Adrenal gland (tissue), 12 donors: ENCODE results near the gene PHTF1. TPM values are rescaled to one million over a fixed set of nuclear protein-coding genes. Genes with fewer than 3 reads are reported as not detected.

Source experiments
- DNase-seq, 7 donors: peaks; one replicate each; pipeline ENCODE4 v3.0.0-alpha.2; 2019 to 2020
- H3K27ac ChIP-seq, 5 donors: fragments of 200-600 bp; sonication (generic) in 4 of 5; 1 replicate in 3 of 5; 2 replicates in 2 of 5; pipeline versions ENCODE4 v1.5.1 to v1.8.0; 2016 to 2020; ENCODE audit warnings: mild to moderate bottlenecking in 1 of 5
- H3K27me3 ChIP-seq: fragments of 200-600 bp; 2 replicates; pipeline ENCODE4 v1.8.0; 2021
- H3K36me3 ChIP-seq, 2 donors: fragments of 200-600 bp; replicated peaks in 1 of 2; 1 replicate in 1 of 2; 2 replicates in 1 of 2; pipeline versions ENCODE4 v1.5.1 to v1.8.0; 2018 to 2022
- H3K4me1 ChIP-seq, 2 donors: fragments of 200-600 bp; replicated peaks in 1 of 2; 1 replicate in 1 of 2; 2 replicates in 1 of 2; pipeline versions ENCODE4 v1.5.1 to v1.8.0; 2018 to 2021
- H3K4me3 ChIP-seq, 4 donors: fragments of 200-600 bp; sonication (generic) in 3 of 4; one replicate each; pipeline ENCODE4 v1.5.1; 2016 to 2018
- H3K9me3 ChIP-seq, 3 donors: fragments of 200-600 bp; sonication (generic) in 1 of 3; replicated peaks in 1 of 3; 1 replicate in 2 of 3; 2 replicates in 1 of 3; pipeline versions ENCODE4 v1.5.1 to v1.8.0; 2016 to 2021
- POLR2A ChIP-seq, 2 donors: fragments of 450-650 bp; IDR thresholded peaks; one replicate each; pipeline ENCODE4 v1.6.1; 2017; ENCODE audit warnings: antibody characterized with exemption in 2 of 2, mild to moderate bottlenecking in 2 of 2, moderate library complexity in 1 of 2
- WGBS, 4 donors: extraction: QIAGEN DNeasy Blood & Tissue Kit in 2 of 4; methylation state at CpG; one replicate each; pipeline versions ENCODE4 v1.1.5 to v1.1.7; 2013 to 2017; 5-methylcytosine and 5-hydroxymethylcytosine counted together
- intact Hi-C, 2 donors: fragments of 100-400 bp; cut with DNase I; formaldehyde crosslinking; loops; one replicate each; pipeline versions ENCODE4 v1.14.1 to v1.15.0; 2022 to 2023
- polyA plus RNA-seq, 3 donors: library from polyadenylated mRNA; stranded (reverse); fragments of 200-250 nt in 2 of 3; fragments of 350-450 nt in 1 of 3; fragmentation: Illumina TruSeq in 1 of 3; extraction: RNeasy Lipid Tissue Mini Kit (QIAGEN cat#74804) in 1 of 3; gene quantifications; one replicate each; pipeline ENCODE4 v1.2.3, GENCODE V29; 2013 to 2014
- total RNA-seq, 9 donors: library from RNA; depleted of rRNA in 4 of 9; stranded (reverse); fragments of >200 nt in 4 of 9; fragments of 120-200 nt in 1 of 9; fragmentation: NEBNext Ultra II Directional in 1 of 9; extraction: Animal tissue kit (Norgen Biotek cat#: 25700) in 1 of 9; gene quantifications; one replicate each; pipeline versions ENCODE4 v1.1.0 to v1.2.4, GENCODE V29; 2013 to 2023
- TF ChIP-seq, protein P1 (sequence below), 6 experiments: fragments of 450-650 bp in 4 of 6; fragments of 200-600 bp in 2 of 6; sonication (generic) in 1 of 6; IDR thresholded peaks; 1 replicate in 5 of 6; 2 replicates in 1 of 6; pipeline versions ENCODE4 v1.5.1 to v1.8.0; 2016 to 2021; ENCODE audit warnings: antibody characterized with exemption in 6 of 6, mild to moderate bottlenecking in 2 of 6, moderate library complexity in 1 of 6
- donor health status: healthy with polysubstance abuse.
- donor health status: Bipolar disorder and iron deficiency.
- donor health status: DM: yes; HTN: yes; CAD: no.
- donor health status: DM: no; HTN: no; CAD: no.
- donor health status: DM: no; HTN: no; CAD: no.
- donor health status: DM: yes; HTN: yes; CAD: no.

PHTF1 gene
- total and polyA plus RNA-seq, 12 donors, result 9.7 to 37.9 (median 20.2) TPM

DNA sequence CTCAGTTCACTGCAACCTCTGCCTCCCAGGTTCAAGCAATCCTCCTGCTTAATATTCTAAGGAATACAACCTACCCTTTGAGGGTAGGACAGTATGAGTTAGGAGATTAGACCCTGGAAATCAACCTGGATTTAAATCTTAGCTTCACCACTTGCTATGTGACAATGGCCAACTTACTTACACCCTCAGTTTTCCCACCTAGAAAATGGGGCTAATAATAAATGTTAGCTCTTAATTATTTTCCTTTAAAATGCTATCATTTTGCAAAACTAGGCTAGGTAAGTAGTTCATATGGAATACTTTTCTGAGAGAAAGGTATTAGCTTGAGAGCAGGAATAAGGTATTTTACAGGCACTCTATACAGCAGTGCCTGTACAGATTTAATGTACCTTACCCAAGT is 110.8 kb downstream of the PHTF1 start:
- Histone ChIP-seq H3K27me3 (no peaks in the 10 kb centered on the region), H3K4me3 (no peak overlapping the region), H3K9me3 (no peaks in the 10 kb centered on the region), H3K27ac (no peak overlapping the region), H3K36me3 (no peaks in the 10 kb centered on the region), H3K4me1 (no peaks in the 10 kb centered on the region)
- DNase-seq, result no peak
- intact Hi-C loops, result no loop called here
- TF ChIP-seq POLR2A (IDR thresholded peaks at IDR 0.05), result no peak
- TF ChIP-seq, protein P1, sequence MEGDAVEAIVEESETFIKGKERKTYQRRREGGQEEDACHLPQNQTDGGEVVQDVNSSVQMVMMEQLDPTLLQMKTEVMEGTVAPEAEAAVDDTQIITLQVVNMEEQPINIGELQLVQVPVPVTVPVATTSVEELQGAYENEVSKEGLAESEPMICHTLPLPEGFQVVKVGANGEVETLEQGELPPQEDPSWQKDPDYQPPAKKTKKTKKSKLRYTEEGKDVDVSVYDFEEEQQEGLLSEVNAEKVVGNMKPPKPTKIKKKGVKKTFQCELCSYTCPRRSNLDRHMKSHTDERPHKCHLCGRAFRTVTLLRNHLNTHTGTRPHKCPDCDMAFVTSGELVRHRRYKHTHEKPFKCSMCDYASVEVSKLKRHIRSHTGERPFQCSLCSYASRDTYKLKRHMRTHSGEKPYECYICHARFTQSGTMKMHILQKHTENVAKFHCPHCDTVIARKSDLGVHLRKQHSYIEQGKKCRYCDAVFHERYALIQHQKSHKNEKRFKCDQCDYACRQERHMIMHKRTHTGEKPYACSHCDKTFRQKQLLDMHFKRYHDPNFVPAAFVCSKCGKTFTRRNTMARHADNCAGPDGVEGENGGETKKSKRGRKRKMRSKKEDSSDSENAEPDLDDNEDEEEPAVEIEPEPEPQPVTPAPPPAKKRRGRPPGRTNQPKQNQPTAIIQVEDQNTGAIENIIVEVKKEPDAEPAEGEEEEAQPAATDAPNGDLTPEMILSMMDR (IDR thresholded peaks at IDR 0.05), result no peak

DNA sequence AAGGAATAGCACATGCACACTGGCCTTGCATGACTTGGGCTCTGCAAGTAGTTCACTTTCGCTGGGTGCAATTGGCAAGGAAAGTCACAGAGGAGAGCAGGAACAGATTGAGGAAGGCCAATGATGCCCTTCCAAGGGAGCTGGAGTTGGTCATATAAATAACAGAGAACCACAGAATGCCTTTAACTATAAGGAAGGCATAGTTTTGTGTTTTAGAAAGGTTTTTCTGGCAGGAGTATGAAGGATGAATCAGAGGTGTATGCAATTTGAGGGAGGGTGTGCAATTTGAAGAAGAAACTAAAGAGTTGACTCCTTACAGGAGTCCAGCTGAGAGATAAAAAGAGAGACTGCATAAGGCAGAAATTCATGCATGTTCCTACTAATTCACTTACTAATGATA is 112.1 kb downstream of the PHTF1 start:
- TF ChIP-seq, protein P1 (IDR thresholded peaks at IDR 0.05), result no peak
- TF ChIP-seq POLR2A (IDR thresholded peaks at IDR 0.05), result no peak
- Histone ChIP-seq H3K4me3 (no peak overlapping the region), H3K4me1 (no peaks in the 10 kb centered on the region), H3K36me3 (no peaks in the 10 kb centered on the region), H3K27ac (no peak overlapping the region), H3K27me3 (no peaks in the 10 kb centered on the region), H3K9me3 (no peaks in the 10 kb centered on the region)
- no peak for DNase-seq
- WGBS, 4 donors, result 94 to 100% (median 100%) methylated on average over 1 of the region's 1 CpG
- intact Hi-C loops, result no loop called here

Other genes starting within 250 kb of the PHTF1 start
- gene RSBN1, start 53.0 kb upstream of the PHTF1 start, total RNA-seq, result 10 to 100 TPM; 12.1 to 33.0 (median 16.4) TPM
- gene RSBN1, start 53.0 kb upstream of the PHTF1 start, polyA plus RNA-seq, result 10 to 100 TPM in 1 of 3 donors, 1 to 10 TPM in 2; 3.9 to 10.5 (median 6.0) TPM
- gene PTPN22, start 112.2 kb upstream of the PHTF1 start, total RNA-seq, result 1 to 10 TPM in 8 of 9 donors, under 1 TPM in 1; 0.28 to 6.2 (median 3.0) TPM
- gene PTPN22, start 112.2 kb upstream of the PHTF1 start, polyA plus RNA-seq, result 1 to 10 TPM; 1.3 to 1.6 (median 1.5) TPM
- 1 to 10 TPM in 2 of 9 donors, under 1 TPM in 5, not detected in 2; 0.07 to 1.3 (median 0.23) TPM for gene BCL2L15, start 128.1 kb upstream of the PHTF1 start, total RNA-seq
- under 1 TPM; 0.26 to 0.48 (median 0.34) TPM for gene BCL2L15, start 128.1 kb upstream of the PHTF1 start, polyA plus RNA-seq
- gene AP4B1, start 145.3 kb upstream of the PHTF1 start, total RNA-seq, result 10 to 100 TPM in 8 of 9 donors, 1 to 10 TPM in 1; 9.8 to 24.7 (median 14.2) TPM
- gene AP4B1, start 145.3 kb upstream of the PHTF1 start, polyA plus RNA-seq, result 10 to 100 TPM; 15.7 to 18.0 (median 16.0) TPM
- gene DCLRE1B, start 145.8 kb upstream of the PHTF1 start, total RNA-seq, result 1 to 10 TPM; 2.9 to 6.1 (median 4.4) TPM
- gene DCLRE1B, start 145.8 kb upstream of the PHTF1 start, polyA plus RNA-seq, result 1 to 10 TPM; 1.1 to 3.3 (median 1.4) TPM
- gene HIPK1, start 169.8 kb upstream of the PHTF1 start, total RNA-seq, result 100 to 1,000 TPM in 1 of 9 donors, 10 to 100 TPM in 8; 26.0 to 102 (median 67.2) TPM
- 10 to 100 TPM; 13.0 to 37.2 (median 13.1) TPM for gene HIPK1, start 169.8 kb upstream of the PHTF1 start, polyA plus RNA-seq
- 10 to 100 TPM; 13.6 to 99.6 (median 35.3) TPM for gene OLFML3, start 220.0 kb upstream of the PHTF1 start, total RNA-seq
- gene OLFML3, start 220.0 kb upstream of the PHTF1 start, polyA plus RNA-seq, result 10 to 100 TPM; 20.7 to 33.4 (median 31.7) TPM